PC-9 (cell line): ENCODE measurements around the gene SLC6A3.
"Not testable (repeated sequence)": the region's sequence is repeated elsewhere in the genome, so short reads cannot be mapped to it uniquely, and the experiment has no call there.

Experiments used
- EZH2 ChIP-seq: fragments of 200-600 bp; sonication (generic); IDR thresholded peaks from 2 replicates; pipeline ENCODE4 v1.8.0; 2017; ENCODE audit warnings: antibody characterized with exemption, low read depth
- TF ChIP-seq, protein P1 (sequence below): fragments of 200-600 bp; sonication (generic); conservative IDR thresholded peaks from 2 replicates; pipeline ENCODE4 v1.6.1; 2017; ENCODE audit warnings: mixed run types, antibody characterized with exemption, mild to moderate bottlenecking, moderate library complexity

DNA sequence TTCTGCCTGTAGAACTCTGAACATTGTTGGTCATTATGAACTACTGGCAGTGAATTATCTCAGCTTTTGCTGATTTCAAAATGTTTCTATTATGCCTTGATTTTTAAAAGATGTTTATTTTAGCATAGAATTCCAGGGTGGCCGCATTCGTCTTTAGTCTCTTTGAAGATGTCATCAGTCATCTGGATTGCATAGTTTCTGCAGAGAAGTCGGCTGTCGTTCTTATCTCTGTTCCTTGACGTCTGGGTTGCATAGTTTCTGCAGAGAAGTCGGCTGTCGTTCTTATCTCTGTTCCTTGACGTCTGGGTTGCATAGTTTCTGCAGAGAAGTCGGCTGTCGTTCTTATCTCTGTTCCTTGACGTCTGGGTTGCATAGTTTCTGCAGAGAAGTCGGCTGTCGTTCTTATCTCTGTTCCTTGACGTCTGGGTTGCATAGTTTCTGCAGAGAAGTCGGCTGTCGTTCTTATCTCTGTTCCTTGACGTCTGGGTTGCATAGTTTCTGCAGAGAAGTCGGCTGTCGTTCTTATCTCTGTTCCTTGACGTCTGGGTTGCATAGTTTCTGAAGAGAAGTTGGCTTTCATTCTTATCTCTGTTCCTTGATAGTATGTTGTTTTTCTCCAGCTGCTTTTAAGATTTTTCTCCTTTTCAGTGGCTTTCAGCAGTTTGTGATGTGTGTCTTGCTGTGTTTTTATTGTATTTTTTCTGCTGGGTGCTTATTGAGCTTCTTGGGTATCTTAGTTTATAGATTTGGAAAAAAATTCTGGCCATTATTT lies 11.1 kb upstream of the SLC6A3 start:
- TF ChIP-seq, protein P1, sequence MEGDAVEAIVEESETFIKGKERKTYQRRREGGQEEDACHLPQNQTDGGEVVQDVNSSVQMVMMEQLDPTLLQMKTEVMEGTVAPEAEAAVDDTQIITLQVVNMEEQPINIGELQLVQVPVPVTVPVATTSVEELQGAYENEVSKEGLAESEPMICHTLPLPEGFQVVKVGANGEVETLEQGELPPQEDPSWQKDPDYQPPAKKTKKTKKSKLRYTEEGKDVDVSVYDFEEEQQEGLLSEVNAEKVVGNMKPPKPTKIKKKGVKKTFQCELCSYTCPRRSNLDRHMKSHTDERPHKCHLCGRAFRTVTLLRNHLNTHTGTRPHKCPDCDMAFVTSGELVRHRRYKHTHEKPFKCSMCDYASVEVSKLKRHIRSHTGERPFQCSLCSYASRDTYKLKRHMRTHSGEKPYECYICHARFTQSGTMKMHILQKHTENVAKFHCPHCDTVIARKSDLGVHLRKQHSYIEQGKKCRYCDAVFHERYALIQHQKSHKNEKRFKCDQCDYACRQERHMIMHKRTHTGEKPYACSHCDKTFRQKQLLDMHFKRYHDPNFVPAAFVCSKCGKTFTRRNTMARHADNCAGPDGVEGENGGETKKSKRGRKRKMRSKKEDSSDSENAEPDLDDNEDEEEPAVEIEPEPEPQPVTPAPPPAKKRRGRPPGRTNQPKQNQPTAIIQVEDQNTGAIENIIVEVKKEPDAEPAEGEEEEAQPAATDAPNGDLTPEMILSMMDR: not testable (repeated sequence)
- TF ChIP-seq EZH2: not testable (repeated sequence)
